Right atrium auricular region (tissue), 2 donors: ENCODE results near the gene RAB3GAP1. TPM values are rescaled to one million over a fixed set of nuclear protein-coding genes. Genes with fewer than 3 reads are reported as not detected.

Source experiments
- DNase-seq: peaks from one replicate; pipeline ENCODE4 v3.0.0-alpha.2; 2019; ENCODE audit warnings: low spot score
- H3K27ac ChIP-seq, 2 donors: fragments of 200-600 bp; sonication (generic); 1 replicate in 1 of 2; 2 replicates in 1 of 2; pipeline ENCODE4 v1.5.1; 2016 to 2019
- H3K27me3 ChIP-seq, 2 donors: fragments of 200-600 bp; sonication (generic); one replicate each; pipeline versions ENCODE4 v1.5.1 to v1.6.0; 2017 to 2019
- H3K36me3 ChIP-seq: fragments of 200-600 bp; sonication (generic); one replicate; pipeline ENCODE4 v1.5.1; 2016
- H3K4me1 ChIP-seq, 2 donors: fragments of 200-600 bp; sonication (generic); one replicate each; pipeline versions ENCODE4 v1.5.1 to v1.6.0; 2017 to 2019
- H3K4me3 ChIP-seq, 2 donors: fragments of 200-600 bp; sonication (generic); 1 replicate in 1 of 2; 2 replicates in 1 of 2; pipeline ENCODE4 v1.5.1; 2017 to 2019; ENCODE audit warnings: mild to moderate bottlenecking in 1 of 2, moderate library complexity in 1 of 2
- H3K9me3 ChIP-seq, 2 donors: fragments of 200-600 bp; sonication (generic); one replicate each; pipeline ENCODE4 v1.5.1; 2019
- total RNA-seq, 2 donors: library from RNA; depleted of rRNA; stranded (reverse); fragments of >200 nt; gene quantifications; one replicate each; pipeline ENCODE4 v1.1.0, GENCODE V29; 2016
- TF ChIP-seq, protein P1 (sequence below), 2 donors: fragments of 200-600 bp; sonication (generic); IDR thresholded peaks; one replicate each; pipeline ENCODE4 v1.5.1; 2019; ENCODE audit warnings: antibody characterized with exemption in 2 of 2

RAB3GAP1 gene
- total RNA-seq, 2 donors from 2014 or later, result 33.0 to 36.2 TPM

- H3K27ac ChIP-seq, result no peak overlapping the region
Observed at GRCh38 chr2:135212757-135213156, 160.7 kb downstream of the RAB3GAP1 start.

DNA sequence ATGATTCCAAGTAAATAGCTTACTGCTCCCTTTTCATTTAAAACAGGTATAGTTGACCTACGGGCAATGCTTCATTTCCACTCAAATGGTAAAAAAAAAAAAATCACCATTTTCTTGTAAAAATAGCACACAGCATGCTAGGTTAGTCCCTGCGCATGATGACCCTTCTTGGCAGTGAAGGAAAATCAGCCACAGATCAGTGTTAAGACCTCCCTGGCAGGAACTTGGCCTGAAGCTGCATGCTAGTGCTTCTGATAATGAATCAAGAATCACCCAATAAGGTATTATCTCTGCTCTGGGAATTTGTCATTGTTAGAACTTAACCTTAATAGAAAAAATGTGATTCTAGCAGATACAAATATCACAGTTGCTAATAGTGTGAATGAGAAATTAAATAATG, 166.3 kb downstream of the RAB3GAP1 start:
- Histone ChIP-seq H3K9me3 (peaks cover 0 to 3% of the 10 kb centered on the region in 2 donors), H3K4me3 (no peak overlapping the region), H3K4me1 (no peaks in the 10 kb centered on the region), H3K36me3 (no peaks in the 10 kb centered on the region), H3K27ac (no peak overlapping the region), H3K27me3 (no peaks in the 10 kb centered on the region)
- TF ChIP-seq, protein P1, sequence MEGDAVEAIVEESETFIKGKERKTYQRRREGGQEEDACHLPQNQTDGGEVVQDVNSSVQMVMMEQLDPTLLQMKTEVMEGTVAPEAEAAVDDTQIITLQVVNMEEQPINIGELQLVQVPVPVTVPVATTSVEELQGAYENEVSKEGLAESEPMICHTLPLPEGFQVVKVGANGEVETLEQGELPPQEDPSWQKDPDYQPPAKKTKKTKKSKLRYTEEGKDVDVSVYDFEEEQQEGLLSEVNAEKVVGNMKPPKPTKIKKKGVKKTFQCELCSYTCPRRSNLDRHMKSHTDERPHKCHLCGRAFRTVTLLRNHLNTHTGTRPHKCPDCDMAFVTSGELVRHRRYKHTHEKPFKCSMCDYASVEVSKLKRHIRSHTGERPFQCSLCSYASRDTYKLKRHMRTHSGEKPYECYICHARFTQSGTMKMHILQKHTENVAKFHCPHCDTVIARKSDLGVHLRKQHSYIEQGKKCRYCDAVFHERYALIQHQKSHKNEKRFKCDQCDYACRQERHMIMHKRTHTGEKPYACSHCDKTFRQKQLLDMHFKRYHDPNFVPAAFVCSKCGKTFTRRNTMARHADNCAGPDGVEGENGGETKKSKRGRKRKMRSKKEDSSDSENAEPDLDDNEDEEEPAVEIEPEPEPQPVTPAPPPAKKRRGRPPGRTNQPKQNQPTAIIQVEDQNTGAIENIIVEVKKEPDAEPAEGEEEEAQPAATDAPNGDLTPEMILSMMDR (IDR thresholded peaks at IDR 0.05), result no peak
- no peak for DNase-seq

More at GRCh38 chr2:135212757-135213156, 160.7 kb downstream of the RAB3GAP1 start:
- peaks cover 0 to 3% of the 10 kb centered on the region in 2 donors for H3K9me3 ChIP-seq
- H3K36me3 ChIP-seq, result no peaks in the 10 kb centered on the region
- H3K4me3 ChIP-seq, result no peak overlapping the region
- H3K27me3 ChIP-seq, result no peaks in the 10 kb centered on the region
- no peak for DNase-seq
- peaks cover 0 to 13% of the 10 kb centered on the region in 2 donors for H3K4me1 ChIP-seq
- TF ChIP-seq, protein P1 (IDR thresholded peaks at IDR 0.05), result no peak

- no peak overlapping the region for H3K4me3 ChIP-seq
- no peak for DNase-seq
- H3K27ac ChIP-seq, result no peak overlapping the region
- H3K27me3 ChIP-seq, result no peaks in the 10 kb centered on the region
- H3K4me1 ChIP-seq, result no peaks in the 10 kb centered on the region
- no peaks in the 10 kb centered on the region for H3K36me3 ChIP-seq
- no peaks in the 10 kb centered on the region for H3K9me3 ChIP-seq
- TF ChIP-seq, protein P1 (IDR thresholded peaks at IDR 0.05), result no peak
Observed at GRCh38 chr2:135219226-135219625, 167.1 kb downstream of the RAB3GAP1 start.

Other genes with a start within 250 kb of the RAB3GAP1 start
- gene ACMSD, start 213.7 kb upstream of the RAB3GAP1 start, total RNA-seq, result not detected
- gene CCNT2, start 133.5 kb upstream of the RAB3GAP1 start, total RNA-seq, result 10 to 100 TPM; 12.0 to 12.5 TPM
- gene MAP3K19, start 4.8 kb upstream of the RAB3GAP1 start, total RNA-seq, result not detected